HG02981 (cell line): ENCODE measurements around the gene ATP13A2.

Experiments used
- ATAC-seq: cut with Tn5 transposase; IDR thresholded peaks from one replicate; pipeline ENCODE4 v1.9.1; 2021; ENCODE audit warnings: mild to moderate bottlenecking, moderate library complexity; ENCODE audit not compliant: unreplicated experiment

The ATP13A2 gene

GRCh38 chr1:17011439-17012307, at the start of gene ATP13A2:
Gene ATP13A2, minus strand, starts transcription at chr1:17011928. Its CDS starts 190 bp downstream, at chr1:17011738.
- peak; percentile 88 for ATAC-seq

GRCh38 chr1:17061486-17061885, 49.8 kb upstream of the ATP13A2 start:
- no peak for ATAC-seq

GRCh38 chr1:17060306-17060749, 48.6 kb upstream of the ATP13A2 start:
- no peak for ATAC-seq

GRCh38 chr1:17059391-17060305, 47.9 kb upstream of the ATP13A2 start:
- ATAC-seq, result no peak

- no peak for ATAC-seq
These were observed 44.8 kb upstream of the ATP13A2 start for GRCh38 chr1:17056551-17056950.

- no peak for ATAC-seq
These were observed 44.1 kb upstream of the ATP13A2 start for GRCh38 chr1:17055801-17056200.

GRCh38 chr1:17053685-17054410, 42.1 kb upstream of the ATP13A2 start, which contains the start of gene SDHB:
Gene SDHB, minus strand, starts transcription at chr1:17054032. Its CDS starts 13 bp downstream, at chr1:17054019.
- peak; percentile 97 for ATAC-seq

- ATAC-seq, result no peak
These were observed 41.5 kb upstream of the ATP13A2 start for GRCh38 chr1:17053086-17053684.

- ATAC-seq, result no peak
These were observed 40.9 kb upstream of the ATP13A2 start for GRCh38 chr1:17052641-17053040.

GRCh38 chr1:17052038-17052437, 40.3 kb upstream of the ATP13A2 start:
- ATAC-seq, result no peak

GRCh38 chr1:17047924-17048323, 36.2 kb upstream of the ATP13A2 start:
- no peak for ATAC-seq

GRCh38 chr1:17046334-17046657, 34.6 kb upstream of the ATP13A2 start:
- no peak for ATAC-seq

GRCh38 chr1:17045634-17046333, 34.1 kb upstream of the ATP13A2 start:
- no peak for ATAC-seq

- ATAC-seq, result no peak
These were observed 33.4 kb upstream of the ATP13A2 start for GRCh38 chr1:17045150-17045549.

- ATAC-seq, result no peak
These were observed 31.9 kb upstream of the ATP13A2 start for GRCh38 chr1:17043676-17044075.

- no peak for ATAC-seq
These were observed 28.4 kb upstream of the ATP13A2 start for GRCh38 chr1:17040135-17040534.

GRCh38 chr1:17039522-17039921, 27.8 kb upstream of the ATP13A2 start:
- ATAC-seq, result no peak

GRCh38 chr1:17033481-17033880, 21.8 kb upstream of the ATP13A2 start:
- ATAC-seq, result no peak

GRCh38 chr1:17032741-17033140, 21.0 kb upstream of the ATP13A2 start:
- ATAC-seq, result no peak

- ATAC-seq, result no peak
These were observed 19.7 kb upstream of the ATP13A2 start for GRCh38 chr1:17031436-17031835.
